Ascending aorta (tissue), 2 donors: ENCODE measurements around the gene TP53I13. TPM values are rescaled to one million over a fixed set of nuclear protein-coding genes. Genes with fewer than 3 reads are reported as not detected.

ENCODE experiments used
- DNase-seq, 2 donors: peaks; one replicate each; pipeline ENCODE4 v3.0.0-alpha.2; 2019; ENCODE audit warnings: low spot score in 2 of 2
- H3K27ac ChIP-seq, 2 donors: fragments of 200-600 bp; sonication (generic); one replicate each; pipeline ENCODE4 v1.5.1; 2016 to 2017; ENCODE audit warnings: mild to moderate bottlenecking in 1 of 2
- H3K27me3 ChIP-seq: fragments of 200-600 bp; sonication (generic); one replicate; pipeline ENCODE4 v1.5.1; 2017
- H3K36me3 ChIP-seq, 2 donors: fragments of 200-600 bp; sonication (generic); one replicate each; pipeline ENCODE4 v1.5.1; 2016
- H3K4me1 ChIP-seq, 2 donors: fragments of 200-600 bp; sonication (generic); one replicate each; pipeline ENCODE4 v1.5.1; 2016 to 2017; ENCODE audit warnings: mild to moderate bottlenecking in 1 of 2
- H3K4me3 ChIP-seq, 2 donors: fragments of 200-600 bp; sonication (generic); one replicate each; pipeline ENCODE4 v1.5.1; 2016 to 2017; ENCODE audit warnings: mild to moderate bottlenecking in 1 of 2
- H3K9me3 ChIP-seq, 2 donors: fragments of 200-600 bp; sonication (generic); one replicate each; pipeline ENCODE4 v1.5.1; 2016
- intact Hi-C: fragments of 100-400 bp; cut with DNase I; formaldehyde crosslinking; loops from one replicate; pipeline ENCODE4 v1.15.1; 2023
- total RNA-seq: library from RNA; depleted of rRNA; stranded (reverse); fragments of >200 nt; gene quantifications from one replicate; pipeline ENCODE4 v1.1.0, GENCODE V29; 2016
- TF ChIP-seq, protein P1 (sequence below), 3 experiments: fragments of 200-600 bp in 2 of 3; fragments of 450-650 bp in 1 of 3; sonication (generic) in 2 of 3; IDR thresholded peaks; one replicate each; pipeline ENCODE4 v1.5.1; 2016 to 2019; ENCODE audit warnings: antibody characterized with exemption in 3 of 3, mild to moderate bottlenecking in 1 of 3, moderate library complexity in 1 of 3

Gene TP53I13
- total RNA-seq, 1 donor from 2014 or later, result 93.7 TPM

GRCh38 chr17:29608986-29609385 is 40.5 kb downstream of the TP53I13 start:
- TF ChIP-seq, protein P1, sequence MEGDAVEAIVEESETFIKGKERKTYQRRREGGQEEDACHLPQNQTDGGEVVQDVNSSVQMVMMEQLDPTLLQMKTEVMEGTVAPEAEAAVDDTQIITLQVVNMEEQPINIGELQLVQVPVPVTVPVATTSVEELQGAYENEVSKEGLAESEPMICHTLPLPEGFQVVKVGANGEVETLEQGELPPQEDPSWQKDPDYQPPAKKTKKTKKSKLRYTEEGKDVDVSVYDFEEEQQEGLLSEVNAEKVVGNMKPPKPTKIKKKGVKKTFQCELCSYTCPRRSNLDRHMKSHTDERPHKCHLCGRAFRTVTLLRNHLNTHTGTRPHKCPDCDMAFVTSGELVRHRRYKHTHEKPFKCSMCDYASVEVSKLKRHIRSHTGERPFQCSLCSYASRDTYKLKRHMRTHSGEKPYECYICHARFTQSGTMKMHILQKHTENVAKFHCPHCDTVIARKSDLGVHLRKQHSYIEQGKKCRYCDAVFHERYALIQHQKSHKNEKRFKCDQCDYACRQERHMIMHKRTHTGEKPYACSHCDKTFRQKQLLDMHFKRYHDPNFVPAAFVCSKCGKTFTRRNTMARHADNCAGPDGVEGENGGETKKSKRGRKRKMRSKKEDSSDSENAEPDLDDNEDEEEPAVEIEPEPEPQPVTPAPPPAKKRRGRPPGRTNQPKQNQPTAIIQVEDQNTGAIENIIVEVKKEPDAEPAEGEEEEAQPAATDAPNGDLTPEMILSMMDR (IDR thresholded peaks at IDR 0.05), result no peak
- Histone ChIP-seq H3K27me3 (no peaks in the 10 kb centered on the region), H3K27ac (no peak overlapping the region), H3K9me3 (no peaks in the 10 kb centered on the region), H3K4me1 (peaks cover 3 to 9% of the 10 kb centered on the region in 2 donors), H3K36me3 (no peaks in the 10 kb centered on the region), H3K4me3 (no peak overlapping the region)
- intact Hi-C loops, result no loop called here
- no peak for DNase-seq

DNA sequence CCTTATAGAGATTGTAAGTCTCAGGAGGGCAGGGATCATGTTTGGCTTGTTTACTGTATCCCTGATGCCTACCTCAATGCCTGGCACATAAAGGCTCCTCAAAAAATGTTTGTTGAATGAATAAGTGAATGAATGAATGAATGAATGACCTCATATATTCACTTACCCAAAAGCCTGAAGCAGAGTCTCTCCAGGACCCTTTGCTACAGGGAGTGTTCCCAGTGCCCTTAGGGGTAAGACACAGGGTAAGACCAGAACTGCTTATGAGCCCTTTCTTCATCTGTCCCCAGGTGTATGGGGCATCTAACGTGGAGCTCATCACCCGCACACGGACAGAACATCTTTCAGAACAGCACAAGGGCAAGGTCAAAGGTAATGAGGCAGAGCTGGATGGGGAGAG is 41.9 kb downstream of the TP53I13 start:
- no peaks in the 10 kb centered on the region for H3K9me3 ChIP-seq
- no peaks in the 10 kb centered on the region for H3K27me3 ChIP-seq
- no peak overlapping the region for H3K27ac ChIP-seq
- H3K36me3 ChIP-seq, result no peaks in the 10 kb centered on the region
- peaks cover 3 to 13% of the 10 kb centered on the region in 2 donors for H3K4me1 ChIP-seq
- TF ChIP-seq, protein P1 (IDR thresholded peaks at IDR 0.05), result no peak
- no peak for DNase-seq
- H3K4me3 ChIP-seq, result no peak overlapping the region
- intact Hi-C loops, result no loop called here

DNA sequence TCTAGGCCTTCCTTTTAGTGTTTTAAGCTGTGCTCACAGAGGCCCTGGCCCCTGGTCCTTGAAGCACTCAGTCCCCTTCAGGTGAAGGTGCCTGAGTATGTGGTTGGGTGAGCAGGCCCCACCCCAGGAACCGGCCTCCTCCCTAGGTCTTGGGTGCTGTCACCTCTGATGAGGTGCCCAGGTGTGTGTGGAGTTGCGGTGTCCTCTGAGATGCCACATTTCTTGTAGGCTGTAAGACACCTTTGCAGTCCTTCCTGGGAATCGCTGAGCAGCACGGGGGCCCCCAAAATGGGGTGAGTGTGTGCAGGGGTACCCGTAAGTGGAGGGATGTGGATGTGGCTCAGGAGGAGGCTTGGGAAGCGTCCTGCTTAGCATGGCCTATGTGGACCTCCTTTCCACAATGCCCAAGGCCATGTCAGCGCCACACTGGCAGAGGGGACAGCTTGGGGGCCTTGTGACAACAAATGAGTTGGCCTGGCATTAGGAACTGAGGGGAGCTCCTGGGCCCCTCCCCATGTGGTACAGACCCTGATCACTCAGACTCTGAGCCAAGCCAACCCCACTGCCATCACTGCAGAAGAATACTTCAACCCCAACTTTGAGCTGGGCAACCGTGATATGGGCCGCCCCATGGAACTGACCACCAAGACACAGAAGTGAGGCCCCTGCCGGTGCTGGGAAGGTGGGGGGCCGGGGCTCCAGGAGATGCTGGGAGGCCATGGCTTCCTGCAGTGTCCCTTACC is 43.0 kb downstream of the TP53I13 start:
- intact Hi-C loops, result no loop called here
- DNase-seq, result no peak
- TF ChIP-seq, protein P1 (IDR thresholded peaks at IDR 0.05), result no peak
- no peaks in the 10 kb centered on the region for H3K27me3 ChIP-seq
- H3K36me3 ChIP-seq, result no peaks in the 10 kb centered on the region
- H3K27ac ChIP-seq, result no peak overlapping the region
- H3K9me3 ChIP-seq, result no peaks in the 10 kb centered on the region
- peaks cover 8 to 23% of the 10 kb centered on the region in 2 donors for H3K4me1 ChIP-seq
- no peak overlapping the region for H3K4me3 ChIP-seq

DNA sequence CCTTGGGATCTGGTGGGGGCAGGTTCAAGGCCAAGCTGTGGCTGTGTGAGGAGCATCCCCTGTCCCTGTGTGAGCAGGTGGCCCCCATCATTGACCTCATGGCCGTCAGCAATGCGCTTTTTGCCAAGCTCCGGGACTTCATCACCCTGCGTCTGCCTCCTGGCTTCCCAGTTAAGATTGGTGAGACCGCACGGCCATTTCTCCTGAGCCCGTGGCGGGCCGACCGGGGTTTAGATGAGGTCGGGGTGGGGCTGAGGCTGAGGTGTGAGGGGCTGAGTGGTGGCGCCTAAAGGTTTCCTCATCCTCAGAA is 43.5 kb downstream of the TP53I13 start:
- H3K36me3 ChIP-seq, result no peaks in the 10 kb centered on the region
- DNase-seq, result no peak
- peaks cover 8 to 28% of the 10 kb centered on the region in 2 donors for H3K4me1 ChIP-seq
- H3K4me3 ChIP-seq, result no peak overlapping the region
- H3K27ac ChIP-seq, result no peak overlapping the region
- no peaks in the 10 kb centered on the region for H3K9me3 ChIP-seq
- intact Hi-C loops, result no loop called here
- TF ChIP-seq, protein P1 (IDR thresholded peaks at IDR 0.05), result no peak
- no peaks in the 10 kb centered on the region for H3K27me3 ChIP-seq

DNA sequence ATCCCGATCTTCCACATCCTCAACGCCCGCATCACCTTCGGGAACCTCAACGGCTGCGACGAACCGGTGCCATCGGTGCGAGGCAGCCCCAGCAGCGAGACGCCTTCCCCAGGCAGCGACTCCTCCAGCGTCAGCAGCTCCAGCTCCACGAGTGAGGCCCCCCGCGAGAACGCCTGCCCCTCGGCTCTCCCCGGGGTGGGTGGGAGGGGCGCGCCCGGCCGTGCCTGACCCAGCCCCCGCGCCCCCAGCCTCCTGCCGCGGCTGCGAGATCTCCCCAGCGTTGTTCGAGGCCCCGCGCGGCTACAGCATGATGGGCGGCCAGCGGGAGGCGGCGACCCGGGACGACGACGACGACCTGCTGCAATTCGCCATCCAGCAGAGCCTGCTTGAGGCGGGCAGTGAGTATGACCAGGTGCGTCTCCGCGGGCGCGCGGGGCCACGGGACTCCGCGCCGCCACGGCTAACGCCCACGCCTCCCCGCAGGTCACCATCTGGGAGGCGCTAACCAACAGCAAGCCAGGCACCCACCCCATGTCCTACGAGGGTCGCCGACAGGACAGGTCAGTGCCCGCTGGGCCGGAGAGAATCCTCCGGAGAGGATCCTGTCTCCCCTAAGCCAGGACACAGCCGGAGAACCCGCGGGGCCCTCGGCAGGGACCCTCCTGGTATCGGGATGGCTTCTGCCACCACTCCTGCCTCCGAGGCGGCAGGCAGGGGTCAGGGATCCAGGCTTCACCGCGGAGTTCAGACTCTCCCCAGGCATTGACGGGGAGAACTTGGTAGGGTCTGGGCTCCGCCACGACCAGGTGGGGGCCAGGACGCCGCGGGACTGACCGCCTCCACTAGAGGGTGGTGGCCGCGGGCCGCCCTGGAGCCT is 44.1 kb downstream of the TP53I13 start:
- Histone ChIP-seq H3K36me3 (no peaks in the 10 kb centered on the region), H3K4me3 (peak overlapping the region in 1 of 2 donors; percentile 47), H3K4me1 (peaks cover 14 to 34% of the 10 kb centered on the region in 2 donors), H3K27ac (peak overlapping the region in 1 of 2 donors; percentile 24), H3K9me3 (no peaks in the 10 kb centered on the region), H3K27me3 (no peaks in the 10 kb centered on the region)
- intact Hi-C loops, result loop anchor here (1.0 kb wide), 1 partner anchor 32 kb away; no protein-coding TSS in a partner anchor
- DNase-seq, result no peak
- TF ChIP-seq, protein P1 (IDR thresholded peaks at IDR 0.05), result no peak
